OCI-LY7 (cell line): Measurements from ENCODE around the gene PDE9A.

ENCODE experiments used
- CTCF ChIP-seq: fragments of 200-600 bp; sonication (generic); conservative IDR thresholded peaks from 2 replicates; pipeline ENCODE4 v1.5.1; 2014; ENCODE audit warnings: mild to moderate bottlenecking, antibody characterized with exemption, low read length, moderate library complexity, mixed read lengths
- EZH2phosphoT487 ChIP-seq: fragments of 200-600 bp; sonication (generic); IDR thresholded peaks from 2 replicates; pipeline ENCODE4 v1.6.1; 2018; ENCODE audit warnings: low read depth, borderline replicate concordance, mild to moderate bottlenecking, mixed run types, antibody characterized with exemption, low read length, moderate library complexity, mixed read lengths

- TF ChIP-seq CTCF (no peak), EZH2phosphoT487 (no peak)
Measured at GRCh38 chr21:42696501-42697040, 43.1 kb downstream of the PDE9A start.
